Hindlimb muscle (tissue), 1 donor: ENCODE results near the gene XPO6. TPM values are rescaled to one million over a fixed set of nuclear protein-coding genes. Genes with fewer than 3 reads are reported as not detected.

ENCODE experiments used
- DNase-seq: peaks from one replicate; pipeline ENCODE4 v3.0.0-alpha.2; 2013
- polyA plus RNA-seq: library from polyadenylated mRNA; unstranded; fragments of 120-200 nt; gene quantifications from one replicate; pipeline ENCODE4 v1.2.1, GENCODE V29; 2013; ENCODE audit not compliant: insufficient read length

Gene XPO6
- polyA plus RNA-seq, 1 donor, result 57.3 TPM

DNA sequence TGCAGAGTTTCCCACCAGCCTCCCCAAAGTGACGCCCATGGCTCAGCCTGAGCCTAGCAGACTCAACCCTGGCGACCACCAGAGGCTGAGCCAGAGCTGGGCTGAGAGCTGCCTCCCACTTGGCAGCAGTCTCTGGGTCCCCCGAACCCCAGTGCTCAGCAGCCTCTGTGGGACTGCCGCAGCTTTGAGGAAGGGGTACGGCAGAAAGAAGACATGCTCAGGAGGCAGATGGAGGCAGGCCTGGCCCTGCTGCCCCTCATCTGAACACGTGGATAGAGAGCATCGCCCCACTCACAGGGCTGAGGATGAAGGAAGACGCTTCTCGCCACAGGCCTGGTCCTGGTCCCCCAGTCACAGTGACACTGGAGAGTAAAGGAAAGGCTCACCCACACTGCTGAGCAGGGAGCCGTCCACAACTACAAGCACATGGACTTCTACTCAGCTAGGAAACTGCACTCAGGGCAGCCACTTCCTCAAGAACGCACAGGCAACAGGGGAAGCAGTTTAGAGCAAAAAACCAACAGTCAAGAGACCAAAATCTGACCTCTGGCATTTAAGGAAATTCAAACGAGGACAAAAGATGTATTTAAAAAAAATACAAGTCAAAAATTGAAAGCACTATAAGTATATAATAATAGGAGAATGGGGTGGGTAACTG, 103.0 kb downstream of the XPO6 start:
- DNase-seq, result no peak

GRCh38 chr16:28107232-28107631, 104.5 kb downstream of the XPO6 start:
- no peak for DNase-seq

- DNase-seq, result no peak
Measured at GRCh38 chr16:28106467-28107215, 105.1 kb downstream of the XPO6 start.

- DNase-seq, result no peak
Measured at GRCh38 chr16:28105954-28106353, 105.8 kb downstream of the XPO6 start.

GRCh38 chr16:28105297-28105696, 106.5 kb downstream of the XPO6 start:
- no peak for DNase-seq

GRCh38 chr16:28104404-28104803, 107.4 kb downstream of the XPO6 start:
- no peak for DNase-seq

- DNase-seq, result no peak
Measured at GRCh38 chr16:28103516-28104170, 108.1 kb downstream of the XPO6 start.

GRCh38 chr16:28101533-28101890, 110.3 kb downstream of the XPO6 start:
- DNase-seq, result no peak

DNA sequence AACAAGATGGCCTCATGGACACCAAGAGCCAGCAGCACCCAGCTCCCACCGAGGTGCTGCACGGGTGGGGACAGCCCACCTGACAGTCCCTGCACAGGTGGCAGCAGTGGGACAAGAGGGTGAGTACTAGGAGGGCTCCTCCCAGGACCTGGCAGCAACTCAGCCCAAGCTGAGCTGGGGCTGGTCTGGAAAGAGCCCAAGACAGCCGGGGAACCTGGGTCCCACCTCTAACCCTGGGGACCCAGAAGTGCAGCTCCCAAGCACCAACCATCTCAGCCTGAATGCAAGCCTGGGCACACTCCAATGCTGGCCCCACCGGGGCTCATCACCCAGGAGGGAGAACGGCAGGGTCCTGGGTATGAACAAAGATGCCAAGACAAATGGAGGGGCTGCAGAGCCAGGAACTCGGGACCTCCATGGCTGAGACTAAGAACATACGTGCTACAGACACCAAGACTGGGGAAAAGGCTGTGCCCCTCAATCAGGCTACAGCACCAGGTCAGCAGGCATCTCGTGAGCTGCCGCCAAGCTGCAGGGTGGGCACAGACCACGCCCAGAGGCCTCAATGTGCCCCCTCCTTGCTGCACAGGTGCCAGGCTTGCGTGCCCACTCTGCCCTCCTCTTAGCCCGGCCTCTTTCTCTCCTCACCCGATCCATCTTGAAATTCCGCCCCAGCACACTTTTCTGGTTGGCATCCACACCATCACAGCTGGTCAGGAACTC, 110.8 kb downstream of the XPO6 start:
- DNase-seq, result no peak

GRCh38 chr16:28098959-28099945, 112.5 kb downstream of the XPO6 start:
- DNase-seq, result no peak

DNA sequence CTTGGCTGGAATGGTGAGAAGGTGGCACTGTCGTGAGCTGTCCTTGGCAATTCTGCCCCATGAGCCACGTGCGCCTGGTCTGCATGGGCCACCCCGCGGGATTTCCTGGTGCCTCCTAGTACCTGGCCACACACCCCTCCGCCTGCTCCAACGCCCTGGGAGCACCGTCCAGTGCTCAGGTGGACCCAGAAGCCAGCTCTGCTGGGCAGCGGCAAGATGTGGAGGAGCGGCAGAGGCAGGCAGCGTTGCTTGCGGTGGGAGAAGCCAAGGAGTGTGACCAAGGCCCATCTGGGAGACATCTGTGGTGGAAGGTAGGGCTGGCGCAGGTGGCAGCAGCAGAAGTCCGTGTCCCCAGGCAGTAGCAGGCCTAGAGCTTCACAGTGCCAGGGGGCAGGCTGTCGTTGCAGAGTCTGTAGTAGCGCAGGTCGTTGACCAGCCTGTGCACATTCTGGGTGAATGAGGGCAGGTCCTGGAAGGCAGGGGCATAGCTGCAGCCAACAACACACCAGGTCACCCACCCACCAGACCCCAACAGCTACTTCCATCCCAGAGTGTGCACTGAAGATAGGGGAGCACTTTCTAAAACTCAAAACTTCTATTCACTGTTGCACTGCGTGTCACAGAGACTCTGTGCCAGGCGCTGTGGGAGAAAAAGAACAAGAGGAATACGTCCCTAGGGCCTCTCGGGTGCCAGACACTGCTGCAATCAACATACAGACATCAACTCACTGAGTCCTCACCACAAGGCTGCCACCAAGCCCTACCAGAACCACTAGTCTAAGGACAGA, 113.4 kb downstream of the XPO6 start:
- DNase-seq, result no peak

- no peak for DNase-seq
Measured at GRCh38 chr16:28096983-28097899, 114.5 kb downstream of the XPO6 start.

- DNase-seq, result no peak
Measured at GRCh38 chr16:28093385-28093725, 118.4 kb downstream of the XPO6 start.

GRCh38 chr16:28092721-28093384, 118.9 kb downstream of the XPO6 start:
- DNase-seq, result no peak

DNA sequence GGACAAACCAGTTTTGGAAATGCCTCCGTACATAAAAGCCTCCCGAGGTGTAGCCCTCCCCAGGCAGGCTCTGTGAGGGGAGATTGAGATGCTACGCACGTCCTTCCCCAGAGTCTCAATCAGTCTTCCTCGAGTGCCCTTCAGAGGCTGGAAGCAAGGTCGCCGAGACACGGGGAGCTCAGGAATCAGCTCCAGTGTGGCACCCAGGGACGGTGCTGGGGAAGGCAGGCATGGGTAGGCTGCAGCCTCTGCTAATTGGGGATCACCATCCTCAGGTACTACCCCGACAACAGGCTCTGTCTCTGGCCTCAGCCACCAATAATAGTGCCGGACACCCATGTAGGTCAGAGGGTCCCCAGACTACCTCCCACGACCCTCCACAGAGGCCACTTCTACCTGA, 120.1 kb downstream of the XPO6 start:
- DNase-seq, result no peak

- DNase-seq, result no peak
Measured at GRCh38 chr16:28090646-28091377, 121.0 kb downstream of the XPO6 start.

- no peak for DNase-seq
Measured at GRCh38 chr16:28089992-28090365, 121.8 kb downstream of the XPO6 start.

DNA sequence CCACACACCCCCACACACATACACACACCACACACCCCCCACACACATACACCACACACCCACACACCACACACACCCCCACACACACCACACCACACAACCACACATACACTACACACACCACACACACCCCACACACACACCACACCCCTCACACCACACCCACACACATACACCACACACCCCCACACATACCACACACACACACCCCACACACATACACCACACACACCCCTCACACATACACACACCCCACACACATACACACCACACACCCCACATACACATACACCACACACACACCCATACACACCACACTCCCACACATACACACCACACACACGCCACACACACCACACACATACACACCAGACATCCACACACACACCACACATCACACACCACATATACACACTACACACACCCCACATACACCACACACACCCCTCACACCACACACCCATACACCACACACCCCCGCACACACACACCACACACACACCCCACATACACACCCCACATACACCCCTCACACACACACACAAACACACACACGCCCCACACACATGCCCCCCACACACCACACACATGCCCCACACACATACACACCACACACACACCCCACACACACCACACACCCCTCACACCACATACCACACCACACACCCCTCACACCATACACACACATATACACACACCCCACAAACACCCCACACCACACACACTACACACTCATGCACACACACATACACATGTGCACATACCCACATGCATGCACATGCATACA, 122.4 kb downstream of the XPO6 start:
- DNase-seq, result no peak
